HepG2 (cell line): Measurements from ENCODE around the gene USH2A. TPM values are rescaled to one million over a fixed set of nuclear protein-coding genes. Genes with fewer than 3 reads are reported as not detected.

Experiments used
- ATAC-seq: fragments of 200-7000 bp; cut with Tn5 transposase; 3 replicates; pipeline ENCODE4 v1.9.1; 2020; ENCODE audit warnings: mild to moderate bottlenecking, moderate library complexity
- BruUV-seq: library from RNA; stranded (reverse); fragments of 400-500 nt; replicated peaks from 2 replicates; lab custom pipeline; 2021; lab: Mats Ljungman, UMichigan
- CTCF ChIA-PET: fragments of 300-600 bp; formaldehyde crosslinking; extraction: SDS; loops from one replicate; lab custom pipeline; 2021; ENCODE audit warnings: low total read pairs, inconsistent platforms, low intra/inter-chr PET ratio; lab: Yijun Ruan, JAX
- POLR2A ChIA-PET: fragments of 350-600 bp; sonication (Branson Sonifier 250); formaldehyde crosslinking; loops from one replicate; lab custom pipeline; 2020; ENCODE audit warnings: antibody characterized with exemption, inconsistent platforms; lab: Yijun Ruan, JAX
- DNase-seq: peaks from one replicate; pipeline ENCODE4 v3.0.0-alpha.2; 2015; ENCODE audit warnings: low spot score
- FAIRE-seq: peaks from 3 replicates; lab custom pipeline; 2011; peaks lifted over from hg19 to GRCh38; lab: Jason Lieb, UNC
- H2AFZ ChIP-seq: one replicate; pipeline ENCODE4 v1.6.1; 2011; ENCODE audit warnings: low read length, inconsistent platforms
- H3K27ac ChIP-seq: fragments of 300-600 bp; 3 replicates; pipeline ENCODE4 v1.8.0; 2011; ENCODE audit warnings: mixed run types, mild to moderate bottlenecking, mixed read lengths, low read length, inconsistent platforms; ENCODE audit not compliant: insufficient read depth; ENCODE audit errors: extremely low read length
- H3K27me3 ChIP-seq, 2 experiments: fragments of 200-600 bp in 1 of 2; 2 replicates in 1 of 2; 3 replicates in 1 of 2; pipeline versions ENCODE4 v1.6.0 to v1.8.0; 2011; ENCODE audit warnings: low read length in 2 of 2, mild to moderate bottlenecking in 2 of 2, moderate library complexity in 2 of 2, inconsistent platforms in 1 of 2; ENCODE audit not compliant: insufficient read depth in 2 of 2, control insufficient read depth in 1 of 2
- H3K36me3 ChIP-seq, 2 experiments: fragments of 200-600 bp in 1 of 2; replicated peaks in 1 of 2; 2 replicates in 1 of 2; 3 replicates in 1 of 2; pipeline versions ENCODE4 v1.5.1 to v1.8.0; 2011; ENCODE audit warnings: low read length in 2 of 2, inconsistent platforms in 1 of 2; ENCODE audit not compliant: insufficient read depth in 2 of 2, control insufficient read depth in 1 of 2
- H3K4me1 ChIP-seq: 2 replicates; pipeline ENCODE4 v1.5.1; 2012; ENCODE audit warnings: low read length, inconsistent platforms; ENCODE audit not compliant: insufficient read depth
- H3K4me2 ChIP-seq: 2 replicates; pipeline ENCODE4 v1.6.0; 2011; ENCODE audit warnings: low read depth, low read length, inconsistent platforms
- H3K4me3 ChIP-seq, 3 experiments: fragments of 200-600 bp in 1 of 3; sonication (generic), shearing (Covaris generic) in 1 of 3; replicated peaks in 1 of 3; 2 replicates each; pipeline ENCODE4 v1.5.1; 2011 to 2016; ENCODE audit warnings: low read length in 3 of 3, inconsistent platforms in 2 of 3, low read depth in 2 of 3, mild to moderate bottlenecking in 2 of 3, control low read depth in 1 of 3, mixed read lengths in 1 of 3; ENCODE audit not compliant: insufficient read depth in 1 of 3
- H3K79me2 ChIP-seq: one replicate; pipeline ENCODE4 v1.6.1; 2011; ENCODE audit warnings: low read length, inconsistent platforms; ENCODE audit not compliant: insufficient read depth
- H3K9ac ChIP-seq: 2 replicates; pipeline ENCODE4 v1.6.0; 2011; ENCODE audit warnings: mild to moderate bottlenecking, low read depth, low read length, inconsistent platforms; ENCODE audit not compliant: insufficient read depth
- H3K9me3 ChIP-seq: 2 replicates; pipeline ENCODE4 v1.5.1; 2012; ENCODE audit warnings: mild to moderate bottlenecking, low read length
- H4K20me1 ChIP-seq: 2 replicates; pipeline ENCODE4 v1.6.0; 2011; ENCODE audit warnings: inconsistent platforms, mild to moderate bottlenecking, low read length, moderate library complexity; ENCODE audit not compliant: insufficient read depth
- ATF1 ChIP-seq: IDR thresholded peaks from 2 replicates; pipeline ENCODE4 v1.6.1; 2016; ENCODE audit warnings: mild to moderate bottlenecking, control low read depth
- HES4 ChIP-seq: sonication (generic); formaldehyde crosslinking; IDR thresholded peaks from 2 replicates; pipeline ENCODE4 v1.9.0; 2021; ENCODE audit warnings: mild to moderate bottlenecking, missing genetic modification reagents, borderline replicate concordance
- KMT2B ChIP-seq: IDR thresholded peaks from 2 replicates; pipeline ENCODE4 v1.6.1; 2016; ENCODE audit warnings: missing genetic modification reagents, missing compliant biosample characterization
- MAFK ChIP-seq, 2 experiments: IDR thresholded peaks in 1 of 2; conservative IDR thresholded peaks in 1 of 2; 2 replicates each; pipeline ENCODE4 v1.6.1; 2011; ENCODE audit warnings: improper control_type of control experiment in 2 of 2, low read length in 2 of 2
- TSC22D2 ChIP-seq: sonication (generic); formaldehyde crosslinking; IDR thresholded peaks from 2 replicates; pipeline ENCODE4 v1.5.1; 2020; ENCODE audit warnings: missing genetic modification reagents, mild to moderate bottlenecking, borderline replicate concordance
- ZFP1 ChIP-seq: IDR thresholded peaks from 2 replicates; pipeline ENCODE4 v1.6.1; 2016
- ZNF235 ChIP-seq: sonication (generic); formaldehyde crosslinking; IDR thresholded peaks from 2 replicates; pipeline ENCODE4 v1.8.1; 2023; ENCODE audit warnings: mild to moderate bottlenecking, missing genetic modification reagents, borderline replicate concordance
- ZNF280D ChIP-seq: sonication (generic); formaldehyde crosslinking; IDR thresholded peaks from 2 replicates; pipeline ENCODE4 v1.5.1; 2020; ENCODE audit warnings: mild to moderate bottlenecking, missing genetic modification reagents
- ZNF3 ChIP-seq: IDR thresholded peaks from 2 replicates; pipeline ENCODE4 v1.7.0; 2017; ENCODE audit warnings: inconsistent platforms
- ZNF383 ChIP-seq: sonication (generic); formaldehyde crosslinking; IDR thresholded peaks from 2 replicates; pipeline ENCODE4 v1.4.0; 2020; ENCODE audit warnings: missing genetic modification reagents, mild to moderate bottlenecking, borderline replicate concordance
- ZNF430 ChIP-seq: sonication (generic); formaldehyde crosslinking; IDR thresholded peaks from 2 replicates; pipeline ENCODE4 v1.9.0; 2021; ENCODE audit warnings: mild to moderate bottlenecking, missing genetic modification reagents
- ZNF652 ChIP-seq: IDR thresholded peaks from 2 replicates; pipeline ENCODE4 v1.6.1; 2016; ENCODE audit warnings: low read depth, borderline replicate concordance
- ZNF660 ChIP-seq: sonication (generic); formaldehyde crosslinking; IDR thresholded peaks from 2 replicates; pipeline ENCODE4 v1.5.1; 2020; ENCODE audit warnings: mild to moderate bottlenecking, low read depth, missing genetic modification reagents, borderline replicate concordance
- ZSCAN29 ChIP-seq: sonication (generic); formaldehyde crosslinking; conservative IDR thresholded peaks from 2 replicates; pipeline ENCODE4 v1.4.0; 2020; ENCODE audit warnings: mild to moderate bottlenecking, missing genetic modification reagents
- in situ Hi-C: cut with HindIII; loops from 2 replicates; pipeline ENCODE4 v1.10.0; 2017; ENCODE audit warnings: low pct_unique_long_range_greater_than_20kb; ENCODE audit not compliant: extremely low pct_ligation_motif_present
- intact Hi-C: fragments of 100-400 bp; cut with micrococcal nuclease; formaldehyde crosslinking; loops from one replicate; pipeline ENCODE4 v1.10.0; 2022; ENCODE audit not compliant: unreplicated experiment
- polyA plus RNA-seq, 8 experiments: library from polyadenylated mRNA; depleted of rRNA in 3 of 8; stranded (reverse) in 7 of 8; unstranded in 1 of 8; fragments of >200 nt; fragmentation: Illumina TruSeq in 4 of 8; extraction: Trizol in 4 of 8; gene quantifications; 2 replicates each; pipeline versions ENCODE4 v1.2.1 to v1.2.3, GENCODE V29; 2011 to 2016; ENCODE audit warnings: low read depth in 4 of 8, missing spikeins in 1 of 8, mixed read lengths in 1 of 8; ENCODE audit not compliant: insufficient read depth in 1 of 8
- total RNA-seq, 5 experiments: library from RNA; depleted of rRNA; stranded (reverse); fragments of >200 nt; fragmentation: Illumina TruSeq; extraction: Trizol; gene quantifications; 2 replicates each; pipeline ENCODE4 v1.2.3, GENCODE V29; 2016; ENCODE audit warnings: low read depth in 1 of 5
- TF ChIP-seq, protein P1 (sequence below): sonication (generic); formaldehyde crosslinking; IDR thresholded peaks from 2 replicates; pipeline ENCODE4 v1.4.0; 2020; ENCODE audit warnings: missing genetic modification reagents, borderline replicate concordance
- TF ChIP-seq, protein P2 (sequence below): IDR thresholded peaks from 2 replicates; pipeline ENCODE4 v1.6.1; 2016; ENCODE audit warnings: low read depth, control low read depth

USH2A gene
- total and polyA plus RNA-seq, 2 of the 13 experiments (the other 11 are each of a cell fraction or from before 2014, with no cell fraction given) = 0.02 TPM; not detected in 1

- no peak for TF ChIP-seq HES4 (CRISPR knock-in tag)
- TF ChIP-seq ZNF383 = no peak
- no peak for TF ChIP-seq ZNF660 (CRISPR knock-in tag)
- TF ChIP-seq ZNF652 (CRISPR knock-in tag) = no peak
- no peak for TF ChIP-seq KMT2B (CRISPR knock-in tag)
- no peak for TF ChIP-seq ZFP1 (CRISPR knock-in tag)
- TF ChIP-seq, all 625 proteins: peak for 0
Measured at GRCh38 chr1:216458812-216459211, 35.6 kb upstream of the USH2A start (continued).

GRCh38 chr1:216457356-216457755 lies 34.1 kb upstream of the USH2A start:
- no peaks in the 10 kb centered on the region for H4K20me1 ChIP-seq
- no peak overlapping the region for H3K9ac ChIP-seq
- CTCF ChIA-PET = no interaction called here
- BruUV-seq = no TSS peak
- H3K4me3 ChIP-seq = no peak overlapping the region
- POLR2A ChIA-PET = no interaction called here
- H3K27ac ChIP-seq = no peak overlapping the region
- intact Hi-C loops = no loop called here
- in situ Hi-C loops = no loop called here
- no peaks in the 10 kb centered on the region for H3K9me3 ChIP-seq
- no peak overlapping the region for H3K4me2 ChIP-seq
- H2AFZ ChIP-seq = no peak overlapping the region
- TF ChIP-seq ZNF430 (no peak), MAFK (conservative IDR thresholded peaks at IDR 0.05 in 1 of 2, IDR thresholded peaks at IDR 0.05 in 1 of 2; ENCODE audit: low read length in 2 of 2) (no peak), ZNF235 (CRISPR knock-in tag) (no peak), ZNF280D (CRISPR knock-in tag) (no peak), ZSCAN29 (CRISPR knock-in tag) (no peak), ZNF3 (no peak), TSC22D2 (CRISPR knock-in tag) (no peak), KMT2B (CRISPR knock-in tag) (no peak), ATF1 (no peak)
- TF ChIP-seq, protein P1, sequence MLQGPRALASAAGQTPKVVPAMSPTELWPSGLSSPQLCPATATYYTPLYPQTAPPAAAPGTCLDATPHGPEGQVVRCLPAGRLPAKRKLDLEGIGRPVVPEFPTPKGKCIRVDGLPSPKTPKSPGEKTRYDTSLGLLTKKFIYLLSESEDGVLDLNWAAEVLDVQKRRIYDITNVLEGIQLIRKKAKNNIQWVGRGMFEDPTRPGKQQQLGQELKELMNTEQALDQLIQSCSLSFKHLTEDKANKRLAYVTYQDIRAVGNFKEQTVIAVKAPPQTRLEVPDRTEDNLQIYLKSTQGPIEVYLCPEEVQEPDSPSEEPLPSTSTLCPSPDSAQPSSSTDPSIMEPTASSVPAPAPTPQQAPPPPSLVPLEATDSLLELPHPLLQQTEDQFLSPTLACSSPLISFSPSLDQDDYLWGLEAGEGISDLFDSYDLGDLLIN = no peak
- TF ChIP-seq, protein P2, sequence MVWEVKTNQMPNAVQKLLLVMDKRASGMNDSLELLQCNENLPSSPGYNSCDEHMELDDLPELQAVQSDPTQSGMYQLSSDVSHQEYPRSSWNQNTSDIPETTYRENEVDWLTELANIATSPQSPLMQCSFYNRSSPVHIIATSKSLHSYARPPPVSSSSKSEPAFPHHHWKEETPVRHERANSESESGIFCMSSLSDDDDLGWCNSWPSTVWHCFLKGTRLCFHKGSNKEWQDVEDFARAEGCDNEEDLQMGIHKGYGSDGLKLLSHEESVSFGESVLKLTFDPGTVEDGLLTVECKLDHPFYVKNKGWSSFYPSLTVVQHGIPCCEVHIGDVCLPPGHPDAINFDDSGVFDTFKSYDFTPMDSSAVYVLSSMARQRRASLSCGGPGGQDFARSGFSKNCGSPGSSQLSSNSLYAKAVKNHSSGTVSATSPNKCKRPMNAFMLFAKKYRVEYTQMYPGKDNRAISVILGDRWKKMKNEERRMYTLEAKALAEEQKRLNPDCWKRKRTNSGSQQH (CRISPR knock-in tag) = no peak
- ATAC-seq (no peak), DNase-seq (no peak), FAIRE-seq (no peak)
- no peaks in the 10 kb centered on the region for H3K79me2 ChIP-seq
- H3K36me3 ChIP-seq = no peaks in the 10 kb centered on the region
- no peaks in the 10 kb centered on the region for H3K4me1 ChIP-seq
- H3K27me3 ChIP-seq = no peaks in the 10 kb centered on the region; a peak in 1 of 5 replicates
